Mammary microvascular endothelial cell (primary cell): ENCODE data around the gene C9orf72. TPM values are rescaled to one million over a fixed set of nuclear protein-coding genes. Genes with fewer than 3 reads are reported as not detected.

Experiments
- total RNA-seq: library from RNA; depleted of rRNA; stranded (reverse); fragments of >200 nt; gene quantifications from 2 replicates; pipeline ENCODE4 v1.2.3, GENCODE V29; 2015

C9orf72 gene
- 6.5 and 8.5 TPM in 2 replicates for total RNA-seq

GRCh38 chr9:27572918-27573633 is at the start of gene C9orf72:
TSS of gene C9orf72 (minus strand) at chr9:27573481. CDS start at chr9:27567120, 6,361 bp downstream.

GRCh38 chr9:27529316-27530278 is 43.7 kb downstream of the C9orf72 start, which contains the start of gene MOB3B:
TSS of gene MOB3B (minus strand) at chr9:27529814. CDS start at chr9:27455550, 74,264 bp downstream.

GRCh38 chr9:27524236-27524635 is 49.0 kb downstream of the C9orf72 start, which contains the start of gene IFNK:
TSS of gene IFNK (plus strand) at chr9:27524290. CDS start at chr9:27524337, 47 bp downstream.

Other genes starting within 250 kb of the C9orf72 start
- not detected in 2 replicates for gene IFNK, start 49.2 kb downstream of the C9orf72 start, total RNA-seq
- 0.30 and 0.40 TPM in 2 replicates for gene MOB3B, start 43.7 kb downstream of the C9orf72 start, total RNA-seq